Stimulated activated CD4-positive, alpha-beta T cell treated with anti-CD3 and anti-CD28 coated beads, TNF-alpha, amount 100 ng/mL, for 1 hour (primary cell): ENCODE data around the gene DRICH1.
"Not testable (repeated sequence)": the region's sequence is repeated elsewhere in the genome, so short reads cannot be mapped to it uniquely, and the experiment has no call there.

Source experiments
- DNase-seq, 3 donors: peaks; one replicate each; pipeline ENCODE4 v3.0.0-alpha.2; 2020; ENCODE audit warnings: low read depth in 3 of 3, low spot score in 1 of 3

DRICH1 gene

GRCh38 chr22:23569716-23570115 lies 62.4 kb downstream of the DRICH1 start:
- DNase-seq: no peak

DNA sequence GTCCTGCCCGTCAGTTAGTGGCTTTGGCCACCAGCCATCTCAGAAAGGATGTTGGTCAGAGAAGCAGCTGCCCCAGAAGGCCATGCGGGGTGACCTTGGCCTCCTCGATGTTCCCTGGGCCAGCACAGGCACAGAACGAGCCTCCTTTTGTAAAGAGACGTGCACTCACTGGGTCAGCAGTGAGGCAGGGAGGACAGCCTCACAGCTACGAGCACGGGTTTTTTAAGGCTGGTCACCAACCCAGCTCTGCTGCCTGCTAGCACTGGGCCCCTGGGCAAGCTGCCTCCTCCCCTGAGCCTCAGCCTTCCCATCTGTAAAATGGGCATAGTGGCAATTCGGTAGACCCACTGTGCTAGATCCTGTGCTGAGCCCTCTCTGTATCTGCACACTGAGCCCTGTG lies 62.8 kb downstream of the DRICH1 start:
- DNase-seq: no peak

DNA sequence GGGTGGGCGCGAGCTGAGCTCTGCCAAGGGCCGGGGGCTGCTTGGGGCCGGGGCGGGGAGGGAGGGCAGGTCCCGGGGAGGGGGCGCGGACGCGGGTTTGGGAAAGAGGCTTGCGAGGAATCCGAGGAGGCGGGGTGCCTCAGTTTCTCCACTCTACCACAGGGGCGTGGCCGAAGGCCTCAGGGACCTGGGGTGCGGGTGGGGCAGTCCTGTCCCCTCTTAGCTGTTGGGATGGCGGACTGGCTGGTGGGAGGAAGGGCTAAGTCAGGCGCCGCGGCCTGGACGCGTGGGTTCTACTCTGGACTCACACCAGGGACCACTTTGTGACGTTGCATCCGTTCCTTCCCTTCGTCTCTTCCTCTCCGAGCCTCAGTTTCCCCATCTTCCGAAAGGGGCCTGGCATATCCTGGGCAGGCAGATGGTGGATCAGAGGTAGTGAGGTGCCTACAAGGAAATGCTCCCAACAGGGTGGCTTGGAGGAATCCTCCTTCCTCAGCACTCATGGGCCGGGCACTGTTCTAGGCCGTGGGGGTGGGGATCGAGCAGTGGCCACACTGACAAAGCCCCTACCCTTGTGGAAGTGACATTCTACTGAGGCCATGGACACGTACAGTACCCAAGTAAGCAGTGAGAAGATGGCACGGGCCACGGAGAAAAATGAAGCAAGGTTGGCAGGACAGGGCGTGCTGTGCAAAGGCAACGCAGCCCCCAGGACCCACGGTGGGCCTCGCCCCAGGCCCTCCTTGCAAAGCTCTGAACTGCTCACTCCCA lies 65.2 kb downstream of the DRICH1 start:
- DNase-seq: no peak

- no peak for DNase-seq
Measured at GRCh38 chr22:23565915-23566704, 66.0 kb downstream of the DRICH1 start.

DNA sequence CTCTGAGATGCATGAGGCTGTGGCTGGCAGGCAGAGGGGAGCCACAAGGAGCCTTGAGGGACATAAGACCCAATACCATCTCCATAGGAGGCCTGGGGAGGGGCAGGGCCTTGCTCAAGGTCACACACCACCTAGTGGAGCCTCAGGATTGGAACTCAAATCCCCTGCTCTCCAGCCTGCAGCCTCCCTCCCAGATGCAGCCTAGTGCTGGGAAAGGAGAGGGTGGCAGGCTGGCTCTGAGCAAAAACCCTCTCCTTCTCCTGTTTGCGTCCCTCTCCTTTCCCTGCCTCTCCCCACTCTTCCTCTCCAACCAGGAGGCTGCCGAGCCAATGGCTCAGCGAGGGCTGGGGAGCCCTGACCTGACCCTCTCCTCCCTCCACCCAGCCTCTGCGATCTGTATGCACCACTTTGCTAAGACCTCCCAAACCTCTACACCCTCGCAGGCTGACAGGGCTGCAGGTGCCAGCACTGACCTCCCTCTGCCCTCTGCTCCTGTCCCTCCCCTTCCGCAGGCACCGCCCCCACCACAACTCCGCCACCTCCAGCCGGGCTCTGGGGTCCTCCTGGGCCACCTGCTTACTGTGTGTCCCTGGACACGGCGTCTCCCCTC lies 66.7 kb downstream of the DRICH1 start:
- no peak for DNase-seq

DNA sequence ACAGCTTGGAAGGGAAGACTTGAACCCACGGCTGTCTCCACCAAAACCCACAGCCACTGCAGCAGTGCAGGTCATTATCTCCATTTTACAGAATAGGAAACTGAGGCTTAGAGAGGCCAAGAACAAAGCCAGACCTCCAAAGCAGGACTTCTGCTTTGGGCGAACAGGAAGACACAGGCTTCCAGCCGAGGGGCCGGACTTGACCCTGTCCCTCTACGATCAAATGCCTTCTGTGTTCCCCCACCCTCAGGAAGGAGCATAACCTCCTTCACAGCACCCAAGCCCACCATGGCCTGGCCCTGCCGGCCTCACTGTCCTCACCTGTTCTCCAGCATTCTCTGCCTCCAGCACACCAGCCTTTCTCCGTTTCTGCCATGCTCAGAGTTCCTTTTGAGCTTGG lies 67.8 kb downstream of the DRICH1 start:
- DNase-seq: no peak

GRCh38 chr22:23563111-23563510 lies 69.0 kb downstream of the DRICH1 start:
- DNase-seq: no peak

DNA sequence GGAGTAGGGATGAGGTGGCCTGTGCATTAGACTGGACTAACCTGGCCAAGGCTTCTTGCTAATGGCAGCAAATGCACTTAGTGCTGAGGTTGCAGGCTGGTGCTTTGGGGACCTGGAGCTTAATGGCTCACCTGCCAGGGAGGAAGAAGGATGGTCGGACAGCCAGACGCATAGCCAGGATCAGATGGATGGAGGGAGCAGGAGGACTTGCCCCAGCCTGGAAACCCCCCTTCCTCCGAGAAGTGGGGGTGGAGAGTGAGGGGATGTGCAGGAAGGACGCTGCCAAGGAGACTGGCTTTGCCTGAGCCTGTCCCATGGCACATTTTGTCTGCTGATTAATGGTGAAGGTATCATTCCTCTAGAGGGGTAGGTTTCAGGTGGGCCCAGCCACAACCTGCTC lies 69.9 kb downstream of the DRICH1 start:
- no peak for DNase-seq

- not testable (repeated sequence) for DNase-seq
Measured at GRCh38 chr22:23561025-23561510, 71.1 kb downstream of the DRICH1 start.

GRCh38 chr22:23560215-23560614 lies 71.9 kb downstream of the DRICH1 start:
- DNase-seq: not testable (repeated sequence)
